Iris pigment epithelial cell (primary cell): ENCODE data around the gene NID1.
"Not testable (repeated sequence)": the region's sequence is repeated elsewhere in the genome, so short reads cannot be mapped to it uniquely, and the experiment has no call there.

Experiments
- DNase-seq: peaks from one replicate; pipeline ENCODE4 v3.0.0-alpha.2; 2011; ENCODE audit warnings: low read depth

NID1 gene

GRCh38 chr1:235968831-235969230 lies 96.1 kb downstream of the NID1 start:
- no peak for DNase-seq

DNA sequence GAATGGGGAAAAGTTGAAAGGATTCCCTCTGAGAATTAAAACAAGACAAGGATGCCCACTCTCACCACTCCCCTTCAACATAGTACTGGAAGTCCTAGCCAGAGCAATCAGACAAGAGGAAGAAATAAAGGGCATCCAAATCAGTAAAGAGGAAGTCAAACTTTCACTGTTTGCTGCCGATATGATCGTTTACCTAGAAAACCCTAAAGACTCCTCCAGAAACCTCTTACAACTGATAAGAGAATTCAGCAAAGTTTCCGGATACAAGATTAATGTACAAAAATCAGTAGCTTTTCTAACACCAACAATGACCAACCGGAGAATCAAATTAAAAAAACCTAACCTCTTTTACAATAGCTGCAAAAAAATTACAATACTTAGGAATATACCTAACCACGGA lies 98.8 kb downstream of the NID1 start:
- not testable (repeated sequence) for DNase-seq

- DNase-seq, result no peak
These were observed 104.1 kb downstream of the NID1 start for GRCh38 chr1:235960809-235961208.

DNA sequence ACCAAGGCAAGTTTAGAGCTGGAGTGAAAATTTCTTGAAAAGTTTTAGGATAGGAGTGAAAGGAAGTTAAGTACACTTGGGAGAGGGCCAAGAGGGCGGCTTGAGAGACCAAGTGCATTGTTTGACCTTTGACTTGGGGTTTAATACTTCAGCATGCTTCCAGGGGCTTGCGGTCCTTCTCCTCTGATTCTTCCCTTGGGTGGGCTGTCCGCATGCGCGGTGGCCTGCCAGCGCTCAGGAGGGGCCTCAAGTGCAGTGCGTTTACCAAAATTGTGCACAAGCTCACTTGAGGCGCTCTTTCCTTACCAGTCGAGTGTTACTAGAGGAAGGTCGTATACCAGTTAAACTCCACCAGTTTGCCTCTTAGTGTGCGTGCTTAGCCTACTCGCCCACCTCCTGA lies 106.9 kb downstream of the NID1 start:
- DNase-seq, result no peak

DNA sequence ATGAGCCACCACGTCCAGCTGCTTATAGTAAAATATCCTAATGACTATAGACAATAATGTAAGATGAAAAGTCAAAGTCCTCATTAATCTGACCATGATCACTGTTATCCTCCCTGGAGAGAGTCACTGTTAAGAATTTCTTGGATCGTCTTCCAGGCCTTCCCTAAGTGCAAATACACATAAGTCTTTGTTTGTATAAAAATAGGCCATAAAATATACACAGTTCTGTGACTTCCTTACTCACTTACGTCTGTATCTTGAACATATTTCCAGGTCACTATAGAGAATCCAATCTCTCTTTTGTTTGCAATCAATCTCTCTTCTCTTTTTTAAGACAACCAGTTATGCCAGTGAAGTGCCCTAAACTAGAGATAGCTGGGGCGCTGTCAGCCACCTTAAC lies 109.1 kb downstream of the NID1 start:
- no peak for DNase-seq

DNA sequence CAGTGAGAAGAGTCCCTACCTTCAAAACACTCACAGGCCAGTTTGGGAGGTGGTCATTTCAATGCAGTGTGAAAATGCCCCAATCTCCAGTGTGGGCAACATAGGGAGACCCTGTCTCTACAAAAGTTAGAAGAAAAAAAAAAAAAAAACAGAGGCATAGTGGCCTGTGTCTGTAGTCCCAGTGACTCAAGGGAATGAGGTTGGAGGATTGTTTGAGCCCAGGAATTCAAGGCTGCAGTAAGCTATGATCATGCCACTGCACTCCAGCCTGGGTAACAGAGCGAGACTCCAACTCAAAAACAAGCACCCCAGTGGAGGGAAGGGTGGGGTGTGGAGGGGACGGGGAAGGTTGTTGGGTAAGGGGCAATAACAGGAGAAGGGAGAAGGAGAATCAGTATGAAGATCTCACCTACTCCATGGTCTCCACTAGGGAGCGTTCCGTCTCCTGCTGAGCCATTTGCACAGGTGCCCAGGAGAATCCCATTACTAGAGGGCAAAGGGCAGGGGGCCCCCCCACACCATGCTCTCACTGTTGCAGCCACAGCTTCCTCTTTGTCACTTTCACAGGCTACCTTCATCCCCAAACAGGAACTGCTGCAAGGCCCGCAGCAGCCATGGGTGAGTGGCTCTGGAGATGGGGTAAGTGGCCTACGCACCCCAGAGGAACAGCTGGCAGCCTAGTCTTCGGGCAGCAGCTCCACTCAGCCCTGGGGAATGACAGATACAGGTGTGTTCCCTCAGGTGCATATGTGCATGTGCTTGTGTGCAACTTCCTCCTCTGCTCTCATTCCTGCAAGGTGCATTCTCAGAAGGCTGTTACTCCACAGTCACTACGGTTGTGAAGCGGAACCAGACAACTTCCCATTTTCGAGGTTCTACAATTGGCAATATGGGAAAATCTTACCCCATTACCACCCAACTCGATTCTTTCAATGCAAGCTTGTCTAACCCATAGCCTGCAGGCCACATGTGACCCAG lies 110.3 kb downstream of the NID1 start:
- DNase-seq, result no peak

DNA sequence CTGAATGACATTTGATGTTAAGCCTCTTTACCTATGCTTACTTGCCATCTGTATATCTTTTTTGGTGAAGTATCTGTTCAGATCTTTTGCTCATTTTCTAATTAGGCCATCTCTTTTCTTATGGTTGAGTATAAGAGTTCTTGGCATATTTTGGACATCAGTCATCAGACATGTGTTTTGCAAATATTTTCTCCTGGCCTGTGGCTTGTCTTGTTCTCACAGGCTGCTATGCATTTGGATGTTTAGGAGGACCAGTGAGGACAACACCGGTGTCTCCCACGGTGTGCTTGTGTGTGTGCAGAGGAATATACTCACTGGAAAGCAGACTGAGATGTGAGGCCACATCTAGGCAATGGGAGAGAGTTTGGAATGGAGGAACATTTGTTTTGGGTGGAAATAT lies 111.1 kb downstream of the NID1 start:
- DNase-seq, result peak; percentile 96

GRCh38 chr1:235952950-235953615 lies 111.8 kb downstream of the NID1 start:
- no peak for DNase-seq

DNA sequence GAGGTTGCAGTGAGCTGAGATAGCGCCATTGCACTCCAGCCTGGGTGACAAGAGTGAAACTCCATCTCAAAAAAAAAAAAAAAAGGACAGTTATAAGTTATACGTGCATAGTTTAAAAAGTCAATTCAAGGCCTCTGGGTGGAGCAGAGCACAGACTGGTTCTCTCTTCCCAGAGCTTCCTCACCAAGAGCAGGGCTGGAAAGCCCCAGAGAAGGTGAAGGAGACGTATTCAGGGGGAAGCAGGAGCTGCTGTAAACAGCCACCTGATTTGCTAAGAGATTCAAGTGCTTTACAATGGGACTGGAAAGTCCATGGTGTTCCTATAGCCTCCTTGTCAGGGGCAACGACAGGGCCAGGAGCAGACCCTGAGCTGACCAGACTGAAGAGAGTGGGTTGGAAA lies 113.2 kb downstream of the NID1 start:
- no peak for DNase-seq

DNA sequence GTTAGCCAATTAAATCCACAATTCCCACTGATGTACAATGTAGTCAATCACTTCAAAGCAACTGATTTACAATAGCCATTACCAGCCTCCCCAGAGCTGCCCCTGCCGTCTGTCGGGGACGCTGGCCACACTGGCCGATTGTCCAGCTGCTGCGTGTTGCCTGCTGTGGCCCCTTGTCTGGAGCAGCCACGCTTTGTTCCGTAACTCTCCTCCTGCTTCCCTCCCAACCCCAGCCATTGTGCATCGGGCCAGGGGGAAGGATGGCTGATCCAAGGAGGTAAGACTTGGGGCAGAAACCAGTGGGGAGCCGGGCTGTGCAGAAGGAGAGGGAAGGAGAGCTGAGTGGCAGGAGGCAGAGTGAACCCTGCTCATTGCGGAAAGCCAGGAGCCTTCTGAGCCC lies 114.6 kb downstream of the NID1 start:
- no peak for DNase-seq

GRCh38 chr1:235948774-235949427 lies 116.0 kb downstream of the NID1 start:
- DNase-seq, result no peak

DNA sequence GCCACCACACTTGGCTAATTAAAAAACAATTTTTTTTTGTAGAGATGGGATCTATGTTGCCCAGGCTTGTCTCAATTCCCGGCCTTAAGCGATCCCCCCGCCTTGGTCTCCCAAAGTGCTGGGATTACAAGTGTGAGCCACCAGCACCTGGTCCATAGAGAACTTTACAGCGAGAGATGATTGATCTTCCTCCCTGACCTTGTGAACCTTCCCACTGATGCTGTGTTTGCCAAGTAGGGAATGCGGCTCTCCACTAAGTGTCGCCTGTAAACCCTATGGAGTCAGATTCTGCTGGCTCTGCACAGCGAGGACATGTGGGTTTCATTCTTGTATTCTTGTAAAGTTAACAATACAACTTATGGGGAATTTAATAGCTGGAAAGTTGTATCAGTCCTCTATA lies 116.9 kb downstream of the NID1 start:
- no peak for DNase-seq

GRCh38 chr1:235946571-235946981 lies 118.3 kb downstream of the NID1 start:
- DNase-seq, result peak; percentile 91

DNA sequence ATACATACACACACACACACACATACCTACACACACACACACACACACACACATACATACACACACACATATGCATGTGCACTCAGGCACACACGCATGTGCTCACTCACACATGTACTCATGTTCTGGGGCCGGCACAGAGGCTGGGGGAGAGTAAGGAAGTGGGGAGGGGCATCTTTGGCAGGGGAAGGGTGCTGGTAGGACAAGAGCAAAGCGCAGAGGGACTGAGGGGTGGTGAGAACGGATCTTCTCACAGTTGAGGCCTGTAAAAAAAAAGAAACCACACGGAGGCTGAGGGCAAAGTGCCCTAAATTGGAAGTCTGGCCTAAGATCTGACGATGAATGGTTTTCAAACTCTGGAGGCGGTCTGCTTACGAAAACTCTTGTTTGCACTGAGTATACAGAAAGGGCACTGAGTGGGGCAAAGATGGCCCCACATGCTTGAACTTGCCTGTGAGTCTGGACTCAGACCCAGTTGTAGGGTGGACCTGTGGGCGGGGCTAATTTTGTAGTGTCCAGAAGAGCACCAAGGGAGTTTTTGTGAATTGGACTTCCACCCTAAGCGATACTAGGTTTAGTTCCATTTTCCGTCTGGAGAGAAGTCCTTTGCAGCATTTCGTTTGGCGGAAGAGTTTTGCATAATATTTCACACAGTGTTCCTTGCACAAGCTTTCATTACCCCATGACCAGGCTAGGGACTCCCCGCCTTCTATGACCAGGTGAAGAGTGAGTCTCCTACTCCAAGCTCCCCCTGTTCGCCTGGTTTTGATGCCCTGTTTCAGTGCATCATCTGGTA lies 118.9 kb downstream of the NID1 start:
- DNase-seq, result no peak

DNA sequence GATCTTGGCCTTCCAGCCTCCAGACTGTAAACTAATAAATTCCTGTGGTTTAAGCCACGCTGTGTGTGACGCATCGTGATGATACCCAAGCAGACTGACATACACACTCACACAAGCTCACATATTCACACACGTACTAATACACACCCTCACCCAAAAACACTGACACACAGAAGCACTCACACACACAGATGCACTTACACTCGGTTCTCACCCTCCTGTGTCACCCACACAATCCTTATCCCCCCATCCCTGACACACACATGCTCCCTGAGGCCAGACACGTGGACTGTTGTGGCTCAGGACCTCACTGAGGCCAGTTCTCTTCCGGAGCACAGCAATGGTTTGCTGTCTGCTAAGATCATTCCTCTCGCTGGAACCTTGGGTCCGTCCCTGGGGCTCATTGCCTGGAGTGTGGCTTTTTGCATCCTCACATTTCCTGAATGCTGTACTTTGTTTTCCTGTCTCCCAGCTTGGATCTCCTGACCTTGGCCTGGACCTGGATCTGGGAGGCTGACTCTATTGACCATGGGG lies 121.2 kb downstream of the NID1 start:
- peak; percentile 99 for DNase-seq

DNA sequence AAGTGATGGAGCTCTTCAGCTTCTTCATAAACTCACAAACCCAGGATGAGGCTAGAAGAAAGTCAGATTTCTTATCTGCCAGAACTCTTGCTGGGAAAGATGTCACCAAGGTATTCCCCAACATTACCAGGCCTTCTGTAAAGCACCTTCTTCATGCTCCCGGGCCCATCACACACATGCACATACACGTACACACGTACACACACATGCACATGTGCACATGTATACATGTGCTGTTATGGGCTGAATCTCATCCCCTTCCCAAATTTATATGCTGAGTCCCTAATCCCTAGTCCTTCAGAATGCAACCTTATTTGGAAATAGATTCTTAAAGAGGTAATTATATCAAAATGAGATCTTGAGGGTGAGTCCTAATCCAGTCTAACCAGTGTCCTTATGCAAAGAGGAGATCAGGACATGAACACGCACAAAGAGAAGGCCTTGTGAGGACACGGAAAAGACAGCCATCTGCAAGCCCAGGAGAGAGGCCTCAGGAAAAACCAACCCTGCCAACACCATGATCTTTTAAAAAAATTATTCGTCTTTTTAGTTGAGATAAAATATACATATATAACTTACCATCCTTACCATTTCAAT lies 121.8 kb downstream of the NID1 start:
- no peak for DNase-seq

DNA sequence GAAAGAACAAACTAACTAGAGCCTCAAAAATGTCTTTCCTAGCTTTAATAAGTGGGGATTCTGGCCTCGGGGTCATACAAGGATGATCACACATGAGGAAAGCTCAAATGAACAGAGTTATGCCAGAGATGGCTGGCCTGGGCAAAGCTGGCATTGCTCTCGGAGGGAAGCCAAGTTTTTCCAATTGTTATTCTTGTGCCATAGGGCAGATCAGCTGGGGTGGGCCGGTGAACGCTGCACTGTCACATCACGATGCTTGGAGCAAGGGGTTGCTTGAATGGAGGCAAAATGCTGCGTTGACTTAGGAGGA lies 122.3 kb downstream of the NID1 start:
- no peak for DNase-seq

DNA sequence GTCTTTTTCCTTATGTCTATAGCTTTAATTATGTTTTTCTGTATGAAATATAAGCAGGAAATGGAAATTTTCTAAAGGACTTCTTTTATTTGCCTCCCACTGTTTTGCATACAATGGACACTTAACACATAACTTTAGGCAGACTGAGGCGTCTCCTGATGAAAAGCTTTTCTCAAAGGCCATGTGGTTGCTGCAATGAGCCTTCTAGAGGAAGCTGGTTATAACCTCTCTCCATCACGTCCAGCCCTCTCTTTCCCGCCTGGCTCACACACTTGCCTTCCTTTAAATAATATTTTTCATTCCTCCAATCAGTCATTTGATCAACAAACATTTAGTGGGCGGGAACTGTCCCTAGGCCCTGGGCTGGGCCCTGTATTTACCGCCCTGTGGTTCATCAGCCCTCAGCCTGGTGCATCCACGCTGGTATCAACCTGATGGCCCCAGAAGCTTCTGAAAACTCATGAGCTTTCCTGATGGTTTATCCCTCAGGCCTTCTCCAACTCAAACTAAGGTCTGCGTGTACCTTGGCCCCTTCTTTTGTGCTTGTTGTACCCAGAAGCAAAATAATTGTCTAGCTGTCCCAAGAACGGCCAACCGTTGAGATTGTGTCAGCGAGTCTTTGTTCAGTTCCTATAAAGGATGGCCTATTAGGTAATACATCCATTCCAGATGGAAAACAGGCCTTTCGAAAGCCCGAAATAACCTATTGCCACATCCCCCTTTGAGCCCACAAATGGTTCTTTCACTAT lies 122.8 kb downstream of the NID1 start:
- DNase-seq, result peak; percentile 38

- no peak for DNase-seq
These were observed 124.6 kb downstream of the NID1 start for GRCh38 chr1:235940285-235940684.

DNA sequence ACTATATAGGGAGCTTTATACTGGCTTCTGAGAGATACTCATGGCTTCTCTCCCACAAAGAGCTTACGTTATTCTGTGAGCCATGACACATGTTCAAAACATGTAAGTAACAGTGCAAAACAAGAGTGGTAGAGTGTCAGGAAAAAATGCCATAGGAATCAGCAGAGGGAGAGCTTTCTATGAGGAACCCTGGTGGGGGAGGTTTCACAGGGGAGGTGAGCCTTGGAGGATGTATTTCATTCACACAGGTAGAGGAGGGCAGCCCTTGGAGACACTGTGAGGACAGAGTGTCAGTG lies 125.5 kb downstream of the NID1 start:
- peak; percentile 54 for DNase-seq
